D721Med (cell line): ENCODE results near the gene ARRB1.
"Not testable (repeated sequence)": the region's sequence is repeated elsewhere in the genome, so short reads cannot be mapped to it uniquely, and the experiment has no call there.

Experiments used
- DNase-seq: peaks from one replicate; pipeline ENCODE4 v3.0.0; 2011; ENCODE audit warnings: low spot score; ENCODE audit not compliant: insufficient read length
- FAIRE-seq: peaks from 2 replicates; lab custom pipeline; 2011; peaks lifted over from hg19 to GRCh38; lab: Jason Lieb, UNC
- CTCF ChIP-seq: IDR thresholded peaks from 2 replicates; pipeline ENCODE4 v1.5.1; 2012; ENCODE audit warnings: mild to moderate bottlenecking, control low read depth; ENCODE audit not compliant: insufficient read depth; ENCODE audit errors: missing control alignments

The ARRB1 gene

GRCh38 chr11:75311858-75312288 is 39.6 kb downstream of the ARRB1 start:
- no peak for FAIRE-seq
- TF ChIP-seq CTCF: no peak
- no peak for DNase-seq

- DNase-seq (no peak), FAIRE-seq (no peak)
- TF ChIP-seq CTCF: no peak
Observed at GRCh38 chr11:75308986-75309385, 42.5 kb downstream of the ARRB1 start.

- DNase-seq (no peak), FAIRE-seq (no peak)
- TF ChIP-seq CTCF: no peak
Observed at GRCh38 chr11:75308116-75308515, 43.3 kb downstream of the ARRB1 start.

- no peak for TF ChIP-seq CTCF
- DNase-seq: no peak
- FAIRE-seq: no peak
Observed at GRCh38 chr11:75307058-75307457, 44.4 kb downstream of the ARRB1 start.

GRCh38 chr11:75306529-75306928 is 44.9 kb downstream of the ARRB1 start:
- TF ChIP-seq CTCF: no peak
- FAIRE-seq: no peak
- DNase-seq: no peak

GRCh38 chr11:75305993-75306392 is 45.5 kb downstream of the ARRB1 start:
- no peak for DNase-seq
- FAIRE-seq: no peak
- TF ChIP-seq CTCF: no peak

- TF ChIP-seq CTCF: no peak
- FAIRE-seq: no peak
- DNase-seq: no peak
Observed at GRCh38 chr11:75305452-75305851, 46.0 kb downstream of the ARRB1 start.

GRCh38 chr11:75304941-75305340 is 46.5 kb downstream of the ARRB1 start:
- FAIRE-seq, DNase-seq: not testable (repeated sequence)
